ENCODE measurements around the gene WDR81. TPM values are rescaled to one million over a fixed set of nuclear protein-coding genes. Genes with fewer than 3 reads are reported as not detected.
A peak's percentile ranks its signal among the peaks of the same experiment; 100 is the strongest.
"Not testable (repeated sequence)": the region's sequence is repeated elsewhere in the genome, so short reads cannot be mapped to it uniquely, and the experiment has no call there.

WDR81 gene
- total and polyA plus RNA-seq, 2 experiments from 2014 or later: 9.5 to 23.1 TPM

DNA sequence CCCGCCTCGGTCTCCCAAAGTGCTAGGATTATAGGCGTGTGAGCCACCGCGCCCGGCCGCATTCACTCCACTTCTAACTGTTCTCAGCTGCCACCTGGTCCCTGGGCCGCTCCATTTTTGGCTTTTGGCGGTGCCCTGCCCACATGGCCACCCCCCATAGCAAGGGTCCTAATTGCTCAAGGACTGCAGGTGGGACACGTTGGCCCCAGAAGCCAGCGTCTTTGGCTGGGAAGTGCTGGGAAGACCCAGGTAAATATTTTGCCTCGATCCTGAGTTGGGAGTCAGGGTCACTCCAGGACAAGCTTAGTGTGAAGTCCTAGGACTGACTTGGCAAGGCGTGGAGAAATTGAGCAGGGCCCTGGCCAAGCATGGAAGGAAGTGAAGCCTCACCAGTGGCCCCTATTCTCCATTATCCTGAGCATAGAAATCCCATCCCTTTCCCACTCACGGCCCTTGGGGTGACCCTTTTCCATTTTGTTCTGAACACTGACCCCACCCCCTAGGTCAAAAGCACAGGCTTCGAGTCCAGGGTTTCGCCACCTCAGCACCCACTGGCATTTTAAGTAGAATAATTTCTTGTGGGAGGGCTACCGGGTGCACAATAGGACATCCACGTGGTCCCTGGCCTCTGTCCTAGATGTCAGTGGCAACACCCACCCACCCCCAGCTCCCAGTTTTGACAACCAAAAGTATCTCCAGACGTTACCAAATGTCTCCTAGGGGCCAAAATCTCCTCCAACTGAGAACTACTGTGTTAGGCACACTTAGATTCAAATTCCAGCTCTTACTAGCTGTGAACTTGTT is 5.9 kb upstream of the WDR81 start:
- Histone ChIP-seq H3K36me3 (no peaks in the 10 kb centered on the region), H3K27me3 (no peaks in the 10 kb centered on the region), H3K4me3 (no peak overlapping the region), H3K27ac (peak overlapping the region; percentile 99), H3K4me1 (ENCODE audit: low read depth) (peaks cover 10% of the 10 kb centered on the region), H3K9me3 (ENCODE audit: low read depth) (no peaks in the 10 kb centered on the region)
- TF ChIP-seq, protein P1, sequence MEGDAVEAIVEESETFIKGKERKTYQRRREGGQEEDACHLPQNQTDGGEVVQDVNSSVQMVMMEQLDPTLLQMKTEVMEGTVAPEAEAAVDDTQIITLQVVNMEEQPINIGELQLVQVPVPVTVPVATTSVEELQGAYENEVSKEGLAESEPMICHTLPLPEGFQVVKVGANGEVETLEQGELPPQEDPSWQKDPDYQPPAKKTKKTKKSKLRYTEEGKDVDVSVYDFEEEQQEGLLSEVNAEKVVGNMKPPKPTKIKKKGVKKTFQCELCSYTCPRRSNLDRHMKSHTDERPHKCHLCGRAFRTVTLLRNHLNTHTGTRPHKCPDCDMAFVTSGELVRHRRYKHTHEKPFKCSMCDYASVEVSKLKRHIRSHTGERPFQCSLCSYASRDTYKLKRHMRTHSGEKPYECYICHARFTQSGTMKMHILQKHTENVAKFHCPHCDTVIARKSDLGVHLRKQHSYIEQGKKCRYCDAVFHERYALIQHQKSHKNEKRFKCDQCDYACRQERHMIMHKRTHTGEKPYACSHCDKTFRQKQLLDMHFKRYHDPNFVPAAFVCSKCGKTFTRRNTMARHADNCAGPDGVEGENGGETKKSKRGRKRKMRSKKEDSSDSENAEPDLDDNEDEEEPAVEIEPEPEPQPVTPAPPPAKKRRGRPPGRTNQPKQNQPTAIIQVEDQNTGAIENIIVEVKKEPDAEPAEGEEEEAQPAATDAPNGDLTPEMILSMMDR (IDR thresholded peaks at IDR 0.05; ENCODE audit: low read depth, low read length): no peak
- no peak for DNase-seq (ENCODE audit: low read depth in 1 of 2, low spot score in 1 of 2)

DNA sequence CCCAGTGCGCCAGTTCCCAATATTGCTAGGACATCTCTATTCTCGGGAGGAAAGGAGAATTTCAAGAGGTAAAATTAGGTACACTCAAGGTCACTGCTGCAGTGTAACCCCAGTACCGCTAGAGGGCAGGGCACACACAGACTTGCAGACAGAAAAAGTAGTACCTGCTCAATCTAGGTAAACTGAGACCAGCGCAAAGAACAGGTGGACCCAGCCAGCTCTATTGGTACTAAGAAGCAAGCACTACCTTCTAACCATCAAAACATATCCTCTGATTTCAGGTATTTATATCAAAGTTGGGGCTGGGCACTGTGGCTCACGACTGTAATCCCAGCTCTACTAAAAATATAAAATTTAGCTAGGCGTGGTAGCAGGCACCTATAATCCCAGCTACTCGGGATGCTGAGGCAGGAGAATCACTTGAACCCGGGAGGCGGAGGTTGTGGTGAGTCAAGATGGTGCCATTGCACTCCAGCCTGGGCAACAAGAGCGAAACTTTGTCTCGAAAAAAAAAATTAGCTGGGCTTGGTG is 3.6 kb upstream of the WDR81 start:
- Histone ChIP-seq H3K4me3 (no peak overlapping the region), H3K9me3 (ENCODE audit: low read depth) (no peaks in the 10 kb centered on the region), H3K36me3 (no peaks in the 10 kb centered on the region), H3K27me3 (no peaks in the 10 kb centered on the region), H3K27ac (no peak overlapping the region), H3K4me1 (ENCODE audit: low read depth) (peaks cover 5% of the 10 kb centered on the region)
- DNase-seq (ENCODE audit: low read depth in 1 of 2, low spot score in 1 of 2): peak; percentile 63 to 67
- TF ChIP-seq, protein P1 (IDR thresholded peaks at IDR 0.05; ENCODE audit: low read depth, low read length): peak; percentile 99

DNA sequence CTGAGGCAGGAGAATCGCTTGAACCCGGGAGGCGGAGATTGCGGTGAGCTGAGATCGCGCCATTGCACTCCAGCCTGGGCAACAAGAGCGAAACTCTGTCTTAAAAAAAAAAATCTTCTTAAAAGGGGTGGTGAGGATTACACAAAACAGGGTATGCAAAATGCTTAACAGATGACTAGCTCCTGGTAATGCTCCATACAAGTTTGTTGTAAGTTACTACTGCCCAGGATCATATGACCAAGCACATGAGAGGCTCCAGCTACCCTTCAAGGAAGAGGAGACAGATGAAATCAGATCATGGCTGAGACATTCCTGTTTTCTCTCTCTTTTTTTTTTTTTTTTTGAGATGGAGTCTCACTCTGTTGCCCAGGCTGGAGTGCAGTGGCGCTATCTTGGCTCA is 2.5 kb upstream of the WDR81 start:
- not testable (repeated sequence) for H3K4me3 ChIP-seq; H3K9me3 ChIP-seq (ENCODE audit: low read depth); H3K4me1 ChIP-seq (ENCODE audit: low read depth); H3K36me3 ChIP-seq; H3K27ac ChIP-seq; H3K27me3 ChIP-seq
- DNase-seq (ENCODE audit: low read depth in 1 of 2, low spot score in 1 of 2): peak in 1 of 2 donors; percentile 71

DNA sequence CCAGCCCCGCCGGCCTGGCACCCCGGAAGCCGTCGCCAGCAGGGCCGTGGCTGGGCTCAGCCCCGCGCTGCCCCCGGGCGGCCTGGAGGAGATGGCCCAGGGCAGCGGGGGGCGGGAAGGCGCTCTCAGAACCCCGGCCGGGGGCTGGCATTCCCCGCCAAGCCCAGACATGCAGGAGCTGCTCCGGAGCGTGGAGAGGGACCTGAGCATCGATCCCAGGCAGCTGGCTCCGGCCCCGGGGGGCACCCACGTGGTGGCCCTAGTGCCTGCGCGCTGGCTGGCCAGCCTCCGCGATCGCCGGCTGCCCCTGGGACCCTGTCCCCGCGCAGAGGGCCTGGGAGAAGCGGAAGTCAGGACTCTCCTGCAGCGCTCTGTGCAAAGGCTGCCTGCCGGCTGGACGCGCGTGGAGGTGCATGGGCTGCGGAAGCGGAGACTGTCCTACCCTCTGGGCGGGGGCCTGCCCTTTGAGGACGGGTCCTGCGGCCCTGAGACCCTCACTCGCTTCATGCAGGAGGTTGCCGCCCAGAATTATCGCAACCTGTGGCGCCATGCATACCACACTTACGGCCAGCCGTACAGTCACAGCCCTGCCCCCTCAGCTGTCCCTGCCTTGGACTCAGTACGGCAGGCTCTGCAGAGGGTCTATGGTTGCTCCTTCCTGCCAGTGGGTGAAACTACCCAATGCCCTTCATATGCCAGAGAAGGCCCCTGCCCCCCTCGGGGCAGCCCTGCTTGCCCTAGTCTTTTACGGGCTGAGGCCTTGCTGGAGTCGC is 551 bp downstream of the WDR81 start:
- TF ChIP-seq, protein P1 (IDR thresholded peaks at IDR 0.05; ENCODE audit: low read depth, low read length): no peak
- Histone ChIP-seq H3K4me1 (ENCODE audit: low read depth) (no peaks in the 10 kb centered on the region), H3K27ac (no peak overlapping the region), H3K36me3 (no peaks in the 10 kb centered on the region), H3K9me3 (ENCODE audit: low read depth) (no peaks in the 10 kb centered on the region), H3K27me3 (no peaks in the 10 kb centered on the region), H3K4me3 (peak overlapping the region; percentile 41)
- no peak for DNase-seq (ENCODE audit: low read depth in 1 of 2, low spot score in 1 of 2)

DNA sequence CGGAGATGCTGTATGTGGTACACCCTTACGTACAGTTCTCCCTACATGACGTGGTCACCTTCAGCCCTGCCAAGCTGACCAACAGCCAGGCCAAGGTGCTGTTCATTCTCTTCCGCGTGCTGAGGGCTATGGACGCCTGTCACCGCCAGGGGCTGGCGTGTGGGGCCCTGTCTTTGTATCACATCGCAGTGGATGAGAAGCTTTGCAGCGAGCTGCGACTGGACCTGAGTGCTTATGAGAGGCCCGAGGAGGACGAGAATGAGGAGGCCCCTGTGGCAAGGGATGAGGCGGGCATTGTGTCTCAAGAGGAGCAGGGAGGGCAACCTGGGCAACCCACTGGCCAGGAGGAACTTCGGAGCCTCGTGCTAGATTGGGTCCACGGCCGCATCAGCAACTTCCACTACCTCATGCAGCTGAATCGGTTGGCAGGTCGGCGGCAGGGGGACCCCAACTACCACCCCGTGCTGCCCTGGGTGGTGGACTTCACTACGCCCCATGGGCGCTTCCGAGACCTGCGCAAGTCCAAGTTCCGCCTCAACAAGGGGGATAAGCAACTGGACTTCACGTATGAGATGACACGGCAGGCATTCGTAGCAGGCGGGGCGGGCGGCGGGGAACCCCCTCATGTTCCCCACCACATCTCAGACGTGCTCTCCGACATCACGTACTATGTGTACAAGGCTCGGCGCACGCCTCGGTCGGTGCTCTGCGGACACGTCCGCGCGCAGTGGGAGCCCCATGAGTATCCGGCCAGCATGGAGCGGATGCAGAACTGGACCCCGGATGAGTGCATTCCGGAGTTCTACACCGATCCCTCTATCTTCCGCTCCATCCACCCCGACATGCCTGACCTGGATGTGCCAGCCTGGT is 1.4 kb downstream of the WDR81 start:
- H3K9me3 ChIP-seq (ENCODE audit: low read depth): no peaks in the 10 kb centered on the region
- H3K27me3 ChIP-seq: no peaks in the 10 kb centered on the region
- no peak overlapping the region for H3K27ac ChIP-seq
- TF ChIP-seq, protein P1 (IDR thresholded peaks at IDR 0.05; ENCODE audit: low read depth, low read length): no peak
- no peak overlapping the region for H3K4me3 ChIP-seq
- H3K36me3 ChIP-seq: no peaks in the 10 kb centered on the region
- H3K4me1 ChIP-seq (ENCODE audit: low read depth): no peaks in the 10 kb centered on the region
- DNase-seq (ENCODE audit: low read depth in 1 of 2, low spot score in 1 of 2): no peak

Measured in cardiac muscle cell (in vitro differentiated cells and primary cell).